Measurements from ENCODE around the gene SUPT20HL1.

Gene SUPT20HL1

GRCh38 chrX:24398766-24399165 lies 38.3 kb downstream of the SUPT20HL1 start:
- TF ChIP-seq CREB5 (CRISPR knock-in tag; IDR thresholded peaks at IDR 0.05; ENCODE audit: low read depth) (no peak), GLIS3 (CRISPR knock-in tag; IDR thresholded peaks at IDR 0.05) (no peak), ZNF565 (CRISPR knock-in tag; conservative IDR thresholded peaks at IDR 0.05; ENCODE audit: low read depth) (no peak), ZC3H10 (CRISPR knock-in tag; IDR thresholded peaks at IDR 0.05) (no peak), ESRRG (CRISPR knock-in tag; IDR thresholded peaks at IDR 0.05) (no peak), ARNTL (CRISPR knock-in tag; IDR thresholded peaks at IDR 0.05; ENCODE audit: borderline replicate concordance, low read depth) (no peak), BACH2 (CRISPR knock-in tag; IDR thresholded peaks at IDR 0.05; ENCODE audit: borderline replicate concordance) (no peak), ZFP3 (CRISPR knock-in tag; IDR thresholded peaks at IDR 0.05) (no peak), CSDC2 (CRISPR knock-in tag; IDR thresholded peaks at IDR 0.05) (no peak), ISL1 (CRISPR knock-in tag; IDR thresholded peaks at IDR 0.05) (no peak), TSHZ2 (CRISPR knock-in tag; IDR thresholded peaks at IDR 0.05) (no peak)
- no peak for ATAC-seq

- ATAC-seq, result no peak
- TF ChIP-seq ARNTL (CRISPR knock-in tag; IDR thresholded peaks at IDR 0.05; ENCODE audit: borderline replicate concordance, low read depth), result no peak
- TF ChIP-seq TOX (CRISPR knock-in tag; IDR thresholded peaks at IDR 0.05; ENCODE audit: borderline replicate concordance), result no peak
- no peak for TF ChIP-seq TCF4 (CRISPR knock-in tag; IDR thresholded peaks at IDR 0.05; ENCODE audit: borderline replicate concordance)
- no peak for TF ChIP-seq CREB5 (CRISPR knock-in tag; IDR thresholded peaks at IDR 0.05; ENCODE audit: low read depth)
- TF ChIP-seq ZC3H10 (CRISPR knock-in tag; IDR thresholded peaks at IDR 0.05), result no peak
- TF ChIP-seq ISL1 (CRISPR knock-in tag; IDR thresholded peaks at IDR 0.05), result no peak
- no peak for TF ChIP-seq POU6F1 (CRISPR knock-in tag; IDR thresholded peaks at IDR 0.05; ENCODE audit: borderline replicate concordance, low read depth)
- no peak for TF ChIP-seq ZNF8 (CRISPR knock-in tag; IDR thresholded peaks at IDR 0.05)
- TF ChIP-seq OSR1 (CRISPR knock-in tag; IDR thresholded peaks at IDR 0.05), result no peak
- TF ChIP-seq PPARA (CRISPR knock-in tag; IDR thresholded peaks at IDR 0.05; ENCODE audit: borderline replicate concordance), result no peak
- TF ChIP-seq CSRNP3 (CRISPR knock-in tag; IDR thresholded peaks at IDR 0.05), result no peak
- TF ChIP-seq TSHZ2 (CRISPR knock-in tag; IDR thresholded peaks at IDR 0.05), result no peak
- TF ChIP-seq GLIS3 (CRISPR knock-in tag; IDR thresholded peaks at IDR 0.05), result no peak
- no peak for TF ChIP-seq BACH2 (CRISPR knock-in tag; IDR thresholded peaks at IDR 0.05; ENCODE audit: borderline replicate concordance)
- TF ChIP-seq ZFP3 (CRISPR knock-in tag; IDR thresholded peaks at IDR 0.05), result no peak
- no peak for TF ChIP-seq CSDC2 (CRISPR knock-in tag; IDR thresholded peaks at IDR 0.05)
- TF ChIP-seq SNAI2 (CRISPR knock-in tag; IDR thresholded peaks at IDR 0.05), result no peak
- TF ChIP-seq ZFP30 (CRISPR knock-in tag; IDR thresholded peaks at IDR 0.05), result no peak
Measured at GRCh38 chrX:24399550-24399949, 39.1 kb downstream of the SUPT20HL1 start.
